Sigmoid colon (tissue), 7 donors: ENCODE results near the gene GOLGA5. TPM values are rescaled to one million over a fixed set of nuclear protein-coding genes. Genes with fewer than 3 reads are reported as not detected.

Experiments
- DNase-seq: peaks from one replicate; pipeline ENCODE4 v3.0.0-alpha.2; 2019
- H3K27ac ChIP-seq, 4 donors: fragments of 200-600 bp; sonication (generic); one replicate each; pipeline ENCODE4 v1.5.1; 2016 to 2019; ENCODE audit warnings: mild to moderate bottlenecking in 1 of 4
- H3K27me3 ChIP-seq, 3 donors: fragments of 200-600 bp; sonication (generic); one replicate each; pipeline ENCODE4 v1.5.1; 2019; ENCODE audit warnings: mild to moderate bottlenecking in 1 of 3
- H3K36me3 ChIP-seq, 4 donors: fragments of 200-600 bp; sonication (generic); one replicate each; pipeline ENCODE4 v1.5.1; 2016 to 2019
- H3K4me1 ChIP-seq, 4 donors: fragments of 200-600 bp; sonication (generic); one replicate each; pipeline ENCODE4 v1.5.1; 2017 to 2019
- H3K4me3 ChIP-seq, 4 donors: fragments of 200-600 bp; sonication (generic); one replicate each; pipeline ENCODE4 v1.5.1; 2017 to 2019; ENCODE audit warnings: mild to moderate bottlenecking in 2 of 4, moderate library complexity in 1 of 4
- H3K9me3 ChIP-seq, 4 donors: fragments of 200-600 bp in 3 of 4; sonication (generic) in 3 of 4; one replicate each; pipeline versions ENCODE4 v1.5.1 to v1.6.1; 2013 to 2019
- EP300 ChIP-seq, 4 donors: sonication (generic); formaldehyde crosslinking; IDR thresholded peaks; one replicate each; pipeline ENCODE4 v1.6.1; 2017; ENCODE audit warnings: antibody characterized with exemption in 4 of 4
- POLR2A ChIP-seq, 2 donors: fragments of 450-650 bp; IDR thresholded peaks; one replicate each; pipeline ENCODE4 v1.6.1; 2016; ENCODE audit warnings: antibody characterized with exemption in 2 of 2, mild to moderate bottlenecking in 2 of 2, moderate library complexity in 2 of 2
- POLR2AphosphoS5 ChIP-seq, 4 donors: sonication (generic); formaldehyde crosslinking; IDR thresholded peaks; one replicate each; pipeline ENCODE4 v1.6.1; 2017; ENCODE audit warnings: antibody characterized with exemption in 4 of 4
- WGBS, 2 donors: extraction: QIAGEN DNeasy Blood & Tissue Kit; methylation state at CpG; one replicate each; pipeline ENCODE4 v1.1.7; 2013; 5-methylcytosine and 5-hydroxymethylcytosine counted together
- intact Hi-C: fragments of 100-400 bp; cut with DNase I; formaldehyde crosslinking; loops from one replicate; pipeline ENCODE4 v1.15.1; 2023
- polyA plus RNA-seq, 3 donors: library from polyadenylated mRNA; stranded (reverse); fragments of 200-250 nt; gene quantifications; one replicate each; pipeline ENCODE4 v1.2.3, GENCODE V29; 2013
- total RNA-seq, 4 donors: library from RNA; depleted of rRNA; stranded (reverse); fragments of >200 nt; gene quantifications; one replicate each; pipeline ENCODE4 v1.1.0, GENCODE V29; 2016
- TF ChIP-seq, protein P1 (sequence below), 4 experiments: fragments of 450-650 bp in 3 of 4; fragments of 200-600 bp in 1 of 4; IDR thresholded peaks; one replicate each; pipeline ENCODE4 v1.5.1; 2016 to 2019; ENCODE audit warnings: antibody characterized with exemption in 4 of 4, mild to moderate bottlenecking in 3 of 4, moderate library complexity in 2 of 4
- donor health status: healthy with polysubstance abuse.
- donor health status: Bipolar disorder and iron deficiency.
- donor health status: healthy.

The GOLGA5 gene
- total and polyA plus RNA-seq, 7 donors, result 23.0 to 57.8 (median 36.0) TPM

DNA sequence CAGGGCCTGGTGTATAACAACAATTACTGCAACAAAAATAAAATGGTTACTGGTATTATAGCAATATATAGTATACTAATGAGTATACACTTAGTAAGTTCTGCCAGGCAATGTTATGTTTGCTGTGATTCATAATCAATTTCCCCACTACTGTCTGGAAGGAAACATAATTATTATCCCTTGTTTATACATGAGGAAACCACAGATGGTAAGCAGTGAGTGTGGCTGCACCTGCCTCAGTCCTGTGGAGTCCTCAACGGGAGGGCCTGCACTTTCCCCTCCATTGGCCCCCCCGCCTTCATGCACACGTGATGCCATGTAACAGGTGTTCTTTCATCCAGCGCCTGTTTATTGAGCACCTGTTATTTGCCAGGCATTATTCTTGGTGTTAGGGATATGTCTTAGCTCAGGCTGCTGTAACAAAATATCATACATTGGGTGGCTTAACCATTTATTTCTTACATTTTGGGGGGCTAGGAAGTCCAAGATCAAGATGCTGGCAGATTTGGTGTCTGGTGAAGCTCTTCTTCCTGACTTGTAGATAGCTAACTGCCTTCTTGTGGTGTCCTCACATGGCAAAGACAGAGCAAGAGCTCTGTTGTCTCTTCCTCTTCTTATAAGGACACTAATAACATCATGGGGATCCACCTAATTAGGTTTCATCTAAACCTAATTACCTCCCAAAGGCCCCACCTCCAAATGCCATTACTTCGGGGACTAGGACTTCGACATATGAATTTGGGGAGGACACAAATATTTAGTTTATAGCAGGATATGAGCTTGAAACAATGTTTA, 69.4 kb downstream of the GOLGA5 start:
- Histone ChIP-seq H3K36me3 (no peaks in the 10 kb centered on the region), H3K4me3 (no peak overlapping the region), H3K27me3 (no peaks in the 10 kb centered on the region), H3K4me1 (no peaks in the 10 kb centered on the region), H3K9me3 (peaks cover 0 to 5% (median 0%) of the 10 kb centered on the region in 4 donors), H3K27ac (no peak overlapping the region)
- intact Hi-C loops, result no loop called here
- WGBS, 2 donors, result 32 to 60% methylated on average over 6 of the region's 6 CpGs
- TF ChIP-seq EP300 (IDR thresholded peaks at IDR 0.05), result no peak
- no peak for TF ChIP-seq POLR2A (IDR thresholded peaks at IDR 0.05)
- no peak for TF ChIP-seq POLR2AphosphoS5 (IDR thresholded peaks at IDR 0.05)
- TF ChIP-seq, protein P1, sequence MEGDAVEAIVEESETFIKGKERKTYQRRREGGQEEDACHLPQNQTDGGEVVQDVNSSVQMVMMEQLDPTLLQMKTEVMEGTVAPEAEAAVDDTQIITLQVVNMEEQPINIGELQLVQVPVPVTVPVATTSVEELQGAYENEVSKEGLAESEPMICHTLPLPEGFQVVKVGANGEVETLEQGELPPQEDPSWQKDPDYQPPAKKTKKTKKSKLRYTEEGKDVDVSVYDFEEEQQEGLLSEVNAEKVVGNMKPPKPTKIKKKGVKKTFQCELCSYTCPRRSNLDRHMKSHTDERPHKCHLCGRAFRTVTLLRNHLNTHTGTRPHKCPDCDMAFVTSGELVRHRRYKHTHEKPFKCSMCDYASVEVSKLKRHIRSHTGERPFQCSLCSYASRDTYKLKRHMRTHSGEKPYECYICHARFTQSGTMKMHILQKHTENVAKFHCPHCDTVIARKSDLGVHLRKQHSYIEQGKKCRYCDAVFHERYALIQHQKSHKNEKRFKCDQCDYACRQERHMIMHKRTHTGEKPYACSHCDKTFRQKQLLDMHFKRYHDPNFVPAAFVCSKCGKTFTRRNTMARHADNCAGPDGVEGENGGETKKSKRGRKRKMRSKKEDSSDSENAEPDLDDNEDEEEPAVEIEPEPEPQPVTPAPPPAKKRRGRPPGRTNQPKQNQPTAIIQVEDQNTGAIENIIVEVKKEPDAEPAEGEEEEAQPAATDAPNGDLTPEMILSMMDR (IDR thresholded peaks at IDR 0.05), result no peak
- DNase-seq, result no peak

DNA sequence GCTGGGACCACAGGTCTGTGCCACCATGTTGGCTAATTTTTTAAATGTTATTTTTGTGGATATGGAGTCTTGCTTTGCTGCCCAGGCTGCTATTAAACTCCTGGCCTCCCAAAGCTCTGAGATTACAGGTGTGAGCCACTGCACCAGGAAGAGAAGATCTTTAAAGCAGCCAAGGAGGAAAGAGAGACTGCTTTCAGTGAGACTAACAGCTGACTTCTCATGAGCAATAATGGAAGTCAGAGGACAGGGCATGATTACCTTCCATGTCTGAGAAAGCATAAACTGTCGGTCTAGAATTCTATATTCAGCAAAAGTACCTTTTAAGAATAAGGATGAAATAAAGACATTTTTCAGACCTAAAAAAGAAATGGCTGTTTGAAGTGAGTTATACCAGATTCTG, 71.6 kb downstream of the GOLGA5 start:
- 84 to 90% methylated on average over 1 of the region's 1 CpG for WGBS, 2 donors
- Histone ChIP-seq H3K4me1 (no peaks in the 10 kb centered on the region), H3K27me3 (no peaks in the 10 kb centered on the region), H3K36me3 (no peaks in the 10 kb centered on the region), H3K4me3 (no peak overlapping the region), H3K9me3 (peaks cover 0 to 5% (median 0%) of the 10 kb centered on the region in 4 donors), H3K27ac (no peak overlapping the region)
- intact Hi-C loops, result no loop called here
- DNase-seq, result no peak
- TF ChIP-seq POLR2AphosphoS5 (IDR thresholded peaks at IDR 0.05) (no peak), POLR2A (IDR thresholded peaks at IDR 0.05) (no peak), EP300 (IDR thresholded peaks at IDR 0.05) (no peak)
- TF ChIP-seq, protein P1 (IDR thresholded peaks at IDR 0.05), result no peak

- intact Hi-C loops, result no loop called here
- H3K9me3 ChIP-seq, result peaks cover 0 to 5% (median 0%) of the 10 kb centered on the region in 4 donors
- no peaks in the 10 kb centered on the region for H3K36me3 ChIP-seq
- TF ChIP-seq POLR2A (IDR thresholded peaks at IDR 0.05), result no peak
- no peak for TF ChIP-seq EP300 (IDR thresholded peaks at IDR 0.05)
- TF ChIP-seq POLR2AphosphoS5 (IDR thresholded peaks at IDR 0.05), result no peak
- TF ChIP-seq, protein P1 (IDR thresholded peaks at IDR 0.05), result no peak
- H3K4me1 ChIP-seq, result no peaks in the 10 kb centered on the region
- H3K4me3 ChIP-seq, result no peak overlapping the region
- H3K27me3 ChIP-seq, result no peaks in the 10 kb centered on the region
- no peak overlapping the region for H3K27ac ChIP-seq
- 62 to 77% methylated on average over 3 of the region's 3 CpGs for WGBS, 2 donors
- no peak for DNase-seq
These were observed 72.2 kb downstream of the GOLGA5 start for GRCh38 chr14:92866181-92866752.

GRCh38 chr14:92866901-92867865, 73.1 kb downstream of the GOLGA5 start:
- Histone ChIP-seq H3K9me3 (peaks cover 0 to 5% (median 0%) of the 10 kb centered on the region in 4 donors), H3K27me3 (no peaks in the 10 kb centered on the region), H3K27ac (no peak overlapping the region), H3K36me3 (no peaks in the 10 kb centered on the region), H3K4me3 (no peak overlapping the region), H3K4me1 (no peaks in the 10 kb centered on the region)
- TF ChIP-seq, protein P1 (IDR thresholded peaks at IDR 0.05), result no peak
- TF ChIP-seq EP300 (IDR thresholded peaks at IDR 0.05) (no peak), POLR2AphosphoS5 (IDR thresholded peaks at IDR 0.05) (no peak), POLR2A (IDR thresholded peaks at IDR 0.05) (no peak)
- no peak for DNase-seq
- WGBS, 2 donors, result 82 to 86% methylated on average over 14 of the region's 14 CpGs
- intact Hi-C loops, result no loop called here
